Ascending aorta (tissue), 1 donor: ENCODE results near the gene SLCO6A1. TPM values are rescaled to one million over a fixed set of nuclear protein-coding genes. Genes with fewer than 3 reads are reported as not detected.

Source experiments
- total RNA-seq: library from RNA; depleted of rRNA; stranded (reverse); fragments of >200 nt; gene quantifications from one replicate; pipeline ENCODE4 v1.1.0, GENCODE V29; 2016

The SLCO6A1 gene
- total RNA-seq, 1 donor from 2014 or later, result not detected

Other genes starting within 250 kb of the SLCO6A1 start
- not detected for gene SLCO4C1, start 202.7 kb downstream of the SLCO6A1 start, total RNA-seq